Neural cell (in vitro differentiated cells): ENCODE measurements around the gene TMEM250. TPM values are rescaled to one million over a fixed set of nuclear protein-coding genes. Genes with fewer than 3 reads are reported as not detected.

Experiments
- H2AFZ ChIP-seq: fragments of 200-600, 300-800 bp; sonication (generic), shearing (Covaris generic); 2 replicates; pipeline ENCODE4 v1.6.0; 2014; ENCODE audit warnings: low read depth, mild to moderate bottlenecking, antibody characterized with exemption, low read length, moderate library complexity
- H3F3A ChIP-seq: fragments of 200-600 bp; shearing (Covaris generic); 2 replicates; pipeline ENCODE4 v1.6.1; 2016; ENCODE audit warnings: mild to moderate bottlenecking, moderate library complexity, mixed read lengths, antibody characterized with exemption, low read length; ENCODE audit not compliant: insufficient read depth, poor library complexity, severe bottlenecking
- H3K27ac ChIP-seq: fragments of 200-600, 300-800 bp; sonication (generic), shearing (Covaris generic); 2 replicates; pipeline ENCODE4 v1.5.1; 2014; ENCODE audit warnings: mild to moderate bottlenecking, low read length, moderate library complexity
- H3K27me3 ChIP-seq: fragments of 300-800, 200-600 bp; sonication (generic), shearing (Covaris generic); 2 replicates; pipeline ENCODE4 v1.6.0; 2014; ENCODE audit warnings: mild to moderate bottlenecking, low read depth, low read length, moderate library complexity; ENCODE audit not compliant: insufficient read depth
- H3K36me3 ChIP-seq: fragments of 300-800, 200-600 bp; sonication (generic), shearing (Covaris generic); 2 replicates; pipeline ENCODE4 v1.5.1; 2014; ENCODE audit warnings: mild to moderate bottlenecking, antibody characterized with exemption, low read length, moderate library complexity; ENCODE audit not compliant: insufficient read depth
- H3K4me2 ChIP-seq: fragments of 300-800, 200-600 bp; sonication (generic), shearing (Covaris generic); 2 replicates; pipeline ENCODE4 v1.6.0; 2014; ENCODE audit warnings: mild to moderate bottlenecking, low read length
- H3K4me3 ChIP-seq: fragments of 300-800, 200-600 bp; sonication (generic), shearing (Covaris generic); 2 replicates; pipeline ENCODE4 v1.5.1; 2014; ENCODE audit warnings: mild to moderate bottlenecking, low read length, moderate library complexity
- H3K79me2 ChIP-seq: fragments of 200-600 bp; shearing (Covaris generic); replicated peaks from 2 replicates; pipeline ENCODE4 v1.6.0; 2014; ENCODE audit warnings: mild to moderate bottlenecking, low read length, moderate library complexity; ENCODE audit not compliant: insufficient read depth
- H3K9ac ChIP-seq: fragments of 300-800, 200-600 bp; sonication (generic), shearing (Covaris generic); 2 replicates; pipeline ENCODE4 v1.6.1; 2016; ENCODE audit warnings: mild to moderate bottlenecking, low read length, mixed read lengths
- H3K9me2 ChIP-seq: fragments of 200-600 bp; shearing (Covaris generic); 2 replicates; pipeline ENCODE4 v1.6.1; 2016; ENCODE audit warnings: mild to moderate bottlenecking, low read length, mixed read lengths; ENCODE audit not compliant: insufficient read depth
- H3K9me3 ChIP-seq: fragments of 200-600, 300-800 bp; sonication (generic), shearing (Covaris generic); 2 replicates; pipeline ENCODE4 v1.6.1; 2016; ENCODE audit warnings: mild to moderate bottlenecking, mixed run types, low read length, moderate library complexity, mixed read lengths
- H4K20me1 ChIP-seq: fragments of 200-600 bp; shearing (Covaris generic); 2 replicates; pipeline ENCODE4 v1.6.1; 2016; ENCODE audit warnings: mild to moderate bottlenecking, mixed run types; ENCODE audit not compliant: insufficient read depth
- CTCF ChIP-seq: fragments of 450-650 bp; IDR thresholded peaks from 2 replicates; pipeline ENCODE4 v1.5.1; 2014; ENCODE audit warnings: antibody characterized with exemption, mild to moderate bottlenecking, moderate library complexity; ENCODE audit not compliant: poor library complexity, severe bottlenecking
- EP300 ChIP-seq: fragments of 450-650 bp; conservative IDR thresholded peaks from 2 replicates; pipeline ENCODE4 v1.6.1; 2014; ENCODE audit warnings: antibody characterized with exemption, mild to moderate bottlenecking, moderate library complexity; ENCODE audit not compliant: poor library complexity, severe bottlenecking
- EZH2 ChIP-seq: fragments of 200-600, 300-800 bp; shearing (Covaris generic), sonication (generic); IDR thresholded peaks from 2 replicates; pipeline ENCODE4 v1.6.1; 2014; ENCODE audit warnings: antibody characterized with exemption, low read length, borderline replicate concordance, mild to moderate bottlenecking; ENCODE audit not compliant: insufficient read depth, poor library complexity, severe bottlenecking
- MXI1 ChIP-seq: fragments of 450-650 bp; conservative IDR thresholded peaks from 2 replicates; pipeline ENCODE4 v1.6.1; 2014; ENCODE audit warnings: antibody characterized with exemption, mild to moderate bottlenecking; ENCODE audit not compliant: poor library complexity, severe bottlenecking
- POLR2AphosphoS5 ChIP-seq: IDR thresholded peaks from 2 replicates; pipeline ENCODE4 v1.6.1; 2012
- RAD21 ChIP-seq: fragments of 450-650 bp; conservative IDR thresholded peaks from 2 replicates; pipeline ENCODE4 v1.6.1; 2014; ENCODE audit warnings: antibody characterized with exemption, mild to moderate bottlenecking, moderate library complexity
- REST ChIP-seq: IDR thresholded peaks from 2 replicates; pipeline ENCODE4 v1.6.1; 2012; ENCODE audit warnings: borderline replicate concordance
- SMC3 ChIP-seq: fragments of 450-650 bp; conservative IDR thresholded peaks from 2 replicates; pipeline ENCODE4 v1.6.1; 2014; ENCODE audit warnings: antibody characterized with exemption, mild to moderate bottlenecking, moderate library complexity; ENCODE audit not compliant: poor library complexity
- TAF1 ChIP-seq: IDR thresholded peaks from 2 replicates; pipeline ENCODE4 v1.6.1; 2012; ENCODE audit warnings: low read depth
- polyA plus RNA-seq: library from polyadenylated mRNA; depleted of rRNA; stranded (reverse); fragments of >200 nt; gene quantifications from 2 replicates; pipeline ENCODE4 v1.2.3, GENCODE V29; 2014

Gene TMEM250
- polyA plus RNA-seq, 1 donor from 2014 or later, result 15.0 TPM

GRCh38 chr9:136135326-136136126, 16.9 kb upstream of the TMEM250 start:
- Histone ChIP-seq H3K9me3 (no peaks in the 10 kb centered on the region), H3K27me3 (peaks cover 19% of the 10 kb centered on the region), H3K36me3 (no peaks in the 10 kb centered on the region), H3K4me3 (no peak overlapping the region), H3K9ac (no peak overlapping the region), H3K9me2 (no peaks in the 10 kb centered on the region), H3K4me2 (no peak overlapping the region), H3F3A (no peaks in the 10 kb centered on the region), H3K27ac (no peak overlapping the region), H4K20me1 (no peaks in the 10 kb centered on the region), H3K79me2 (no peaks in the 10 kb centered on the region), H2AFZ (no peak overlapping the region)
- TF ChIP-seq SMC3, result no peak
- no peak for TF ChIP-seq REST
- no peak for TF ChIP-seq POLR2AphosphoS5
- TF ChIP-seq MXI1, result no peak
- no peak for TF ChIP-seq CTCF
- no peak for TF ChIP-seq EZH2
- TF ChIP-seq EP300, result no peak
- no peak for TF ChIP-seq RAD21
- TF ChIP-seq TAF1, result no peak

- H3F3A ChIP-seq, result no peaks in the 10 kb centered on the region
- peak overlapping the region; percentile 67 for H3K4me3 ChIP-seq
- no peak overlapping the region for H3K27ac ChIP-seq
- no peaks in the 10 kb centered on the region for H3K9me3 ChIP-seq
- H3K9me2 ChIP-seq, result no peaks in the 10 kb centered on the region
- H3K79me2 ChIP-seq, result no peaks in the 10 kb centered on the region
- H3K9ac ChIP-seq, result peak overlapping the region; percentile 57
- TF ChIP-seq TAF1 (no peak), RAD21 (no peak), SMC3 (no peak), POLR2AphosphoS5 (no peak), REST (no peak), CTCF (no peak), MXI1 (no peak), EZH2 (no peak), EP300 (no peak)
- H3K27me3 ChIP-seq, result peaks cover 19% of the 10 kb centered on the region
- H2AFZ ChIP-seq, result no peak overlapping the region
- no peaks in the 10 kb centered on the region for H3K36me3 ChIP-seq
- no peaks in the 10 kb centered on the region for H4K20me1 ChIP-seq
- H3K4me2 ChIP-seq, result no peak overlapping the region
These were observed 15.3 kb upstream of the TMEM250 start for GRCh38 chr9:136133959-136134484.
